Thyroid gland (tissue), 4 donors: ENCODE data around the gene GOLGA6L7. TPM values are rescaled to one million over a fixed set of nuclear protein-coding genes. Genes with fewer than 3 reads are reported as not detected.

Experiments used
- DNase-seq, 2 donors: peaks; one replicate each; pipeline ENCODE4 v3.0.0-alpha.2; 2019
- H3K27ac ChIP-seq, 3 donors: fragments of 200-600 bp; sonication (generic); 1 replicate in 2 of 3; 2 replicates in 1 of 3; pipeline ENCODE4 v1.5.1; 2016 to 2019; ENCODE audit warnings: mild to moderate bottlenecking in 1 of 3, moderate library complexity in 1 of 3
- H3K27me3 ChIP-seq: fragments of 200-600 bp; sonication (generic); one replicate; pipeline ENCODE4 v1.5.1; 2019
- H3K36me3 ChIP-seq, 2 donors: fragments of 200-600 bp; sonication (generic); one replicate each; pipeline ENCODE4 v1.5.1; 2016 to 2019
- H3K4me1 ChIP-seq, 2 donors: fragments of 200-600 bp; sonication (generic); one replicate each; pipeline ENCODE4 v1.5.1; 2017 to 2019
- H3K4me3 ChIP-seq, 3 donors: fragments of 200-600 bp; sonication (generic); replicated peaks in 1 of 3; 1 replicate in 2 of 3; 2 replicates in 1 of 3; pipeline ENCODE4 v1.5.1; 2016; ENCODE audit warnings: mild to moderate bottlenecking in 1 of 3
- H3K9me3 ChIP-seq: fragments of 200-600 bp; sonication (generic); one replicate; pipeline ENCODE4 v1.5.1; 2017
- CTCF ChIP-seq, 6 experiments: fragments of 200-600 bp in 3 of 6; fragments of 450-650 bp in 3 of 6; sonication (generic) in 3 of 6; IDR thresholded peaks; one replicate each; pipeline ENCODE4 v1.5.1; 2016 to 2019; ENCODE audit warnings: antibody characterized with exemption in 6 of 6, mild to moderate bottlenecking in 2 of 6, inconsistent platforms in 1 of 6, moderate library complexity in 1 of 6
- POLR2A ChIP-seq, 2 donors: fragments of 450-650 bp; IDR thresholded peaks; one replicate each; pipeline ENCODE4 v1.6.1; 2017; ENCODE audit warnings: antibody characterized with exemption in 2 of 2, mild to moderate bottlenecking in 2 of 2, moderate library complexity in 1 of 2
- whole genome bisulfite sequencing, 2 donors: methylation state at CpG; one replicate each; pipeline ENCODE4 v1.1.5; 2017; 5-methylcytosine and 5-hydroxymethylcytosine counted together
- intact Hi-C: fragments of 100-400 bp; cut with DNase I; formaldehyde crosslinking; loops from one replicate; pipeline ENCODE4 v1.15.1; 2023
- total RNA-seq, 4 donors: library from RNA; depleted of rRNA; stranded (reverse); fragments of >200 nt; gene quantifications; one replicate each; pipeline ENCODE4 v1.2.3, GENCODE V29; 2016

The GOLGA6L7 gene
- total RNA-seq, 4 donors from 2014 or later = not detected

- H3K36me3 ChIP-seq = no peaks in the 10 kb centered on the region
- 94 to 100% methylated on average over 3 of the region's 3 CpGs for WGBS, 2 donors
- no peaks in the 10 kb centered on the region for H3K27me3 ChIP-seq
- DNase-seq = no peak
- H3K4me3 ChIP-seq = no peak overlapping the region
- H3K27ac ChIP-seq = no peak overlapping the region
- TF ChIP-seq POLR2A (IDR thresholded peaks at IDR 0.05) (no peak), CTCF (IDR thresholded peaks at IDR 0.05) (no peak)
- peaks cover 0 to 15% of the 10 kb centered on the region in 2 donors for H3K4me1 ChIP-seq
- no peaks in the 10 kb centered on the region for H3K9me3 ChIP-seq
- intact Hi-C loops = no loop called here
These were observed 40.9 kb upstream of the GOLGA6L7 start for GRCh38 chr15:28889346-28889745.

- TF ChIP-seq CTCF (IDR thresholded peaks at IDR 0.05) = no peak
- no peak for TF ChIP-seq POLR2A (IDR thresholded peaks at IDR 0.05)
- no peaks in the 10 kb centered on the region for H3K36me3 ChIP-seq
- H3K27ac ChIP-seq = no peak overlapping the region
- WGBS, 2 donors = 57 to 73% methylated on average over 8 to 10 of the region's 10 CpGs
- no peak overlapping the region for H3K4me3 ChIP-seq
- peak; percentile 8 to 12 for DNase-seq
- no peaks in the 10 kb centered on the region for H3K27me3 ChIP-seq
- H3K4me1 ChIP-seq = peaks cover 0 to 15% of the 10 kb centered on the region in 2 donors
- intact Hi-C loops = no loop called here
- H3K9me3 ChIP-seq = no peaks in the 10 kb centered on the region
These were observed 40.5 kb upstream of the GOLGA6L7 start for GRCh38 chr15:28888900-28889299.

GRCh38 chr15:28888302-28888894 lies 40.0 kb upstream of the GOLGA6L7 start:
- TF ChIP-seq POLR2A (IDR thresholded peaks at IDR 0.05) = no peak
- no peak for TF ChIP-seq CTCF (IDR thresholded peaks at IDR 0.05)
- Histone ChIP-seq H3K27ac (no peak overlapping the region), H3K27me3 (no peaks in the 10 kb centered on the region), H3K36me3 (no peaks in the 10 kb centered on the region), H3K9me3 (no peaks in the 10 kb centered on the region), H3K4me3 (no peak overlapping the region), H3K4me1 (peaks cover 0 to 15% of the 10 kb centered on the region in 2 donors)
- peak; percentile 28 to 34 for DNase-seq
- intact Hi-C loops = no loop called here
- 67 to 73% methylated on average over 14 to 18 of the region's 18 CpGs for WGBS, 2 donors

GRCh38 chr15:28887339-28888174 lies 39.1 kb upstream of the GOLGA6L7 start:
- 64 to 73% methylated on average over 16 to 17 of the region's 17 CpGs for whole genome bisulfite sequencing, 2 donors
- no peak for TF ChIP-seq POLR2A (IDR thresholded peaks at IDR 0.05)
- no peak for TF ChIP-seq CTCF (IDR thresholded peaks at IDR 0.05)
- Histone ChIP-seq H3K36me3 (no peaks in the 10 kb centered on the region), H3K27ac (no peak overlapping the region), H3K4me3 (no peak overlapping the region), H3K4me1 (peaks cover 0 to 15% of the 10 kb centered on the region in 2 donors), H3K27me3 (no peaks in the 10 kb centered on the region), H3K9me3 (no peaks in the 10 kb centered on the region)
- intact Hi-C loops = no loop called here
- DNase-seq = no peak
